Testis (tissue), 2 donors: ENCODE data around the gene LHFPL4.

Experiments
- CTCF ChIP-seq, 3 experiments: fragments of 450-650 bp in 2 of 3; fragments of 200-600 bp in 1 of 3; sonication (generic) in 1 of 3; IDR thresholded peaks; one replicate each; pipeline ENCODE4 v1.5.1; 2016 to 2019; ENCODE audit warnings: antibody characterized with exemption in 3 of 3, mild to moderate bottlenecking in 2 of 3, moderate library complexity in 1 of 3
- POLR2A ChIP-seq: fragments of 450-650 bp; IDR thresholded peaks from one replicate; pipeline ENCODE4 v1.6.1; 2017; ENCODE audit warnings: antibody characterized with exemption, mild to moderate bottlenecking, moderate library complexity

DNA sequence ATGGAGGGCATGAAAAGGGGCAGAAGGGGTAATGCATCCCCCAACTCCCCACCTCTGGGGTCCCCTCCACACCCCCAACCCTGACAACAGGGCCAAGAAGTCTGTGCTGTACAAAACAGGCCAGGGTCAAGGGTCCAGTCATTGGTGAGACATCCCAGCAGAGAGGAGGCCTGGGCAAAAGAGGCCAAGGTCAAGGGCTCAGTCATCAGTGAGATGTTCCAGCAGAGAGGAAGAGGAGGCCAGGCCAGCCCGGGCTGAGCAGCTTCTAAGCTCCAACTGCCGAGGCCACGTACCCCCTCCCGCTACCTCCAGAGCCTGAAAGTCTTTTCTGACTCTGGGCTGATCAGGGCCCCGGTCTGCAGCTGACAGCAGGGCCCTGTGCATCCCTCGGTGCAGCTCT, 52.4 kb downstream of the LHFPL4 start:
- TF ChIP-seq CTCF (IDR thresholded peaks at IDR 0.05) (no peak), POLR2A (no peak)
